ENCODE measurements around the gene MRPL23. TPM values are rescaled to one million over a fixed set of nuclear protein-coding genes. Genes with fewer than 3 reads are reported as not detected.

Gene MRPL23
- total and polyA plus RNA-seq, 2 donors (not counting 3 experiments of a cell fraction or from before 2014, with no cell fraction given) = 72.7 to 222 TPM

DNA sequence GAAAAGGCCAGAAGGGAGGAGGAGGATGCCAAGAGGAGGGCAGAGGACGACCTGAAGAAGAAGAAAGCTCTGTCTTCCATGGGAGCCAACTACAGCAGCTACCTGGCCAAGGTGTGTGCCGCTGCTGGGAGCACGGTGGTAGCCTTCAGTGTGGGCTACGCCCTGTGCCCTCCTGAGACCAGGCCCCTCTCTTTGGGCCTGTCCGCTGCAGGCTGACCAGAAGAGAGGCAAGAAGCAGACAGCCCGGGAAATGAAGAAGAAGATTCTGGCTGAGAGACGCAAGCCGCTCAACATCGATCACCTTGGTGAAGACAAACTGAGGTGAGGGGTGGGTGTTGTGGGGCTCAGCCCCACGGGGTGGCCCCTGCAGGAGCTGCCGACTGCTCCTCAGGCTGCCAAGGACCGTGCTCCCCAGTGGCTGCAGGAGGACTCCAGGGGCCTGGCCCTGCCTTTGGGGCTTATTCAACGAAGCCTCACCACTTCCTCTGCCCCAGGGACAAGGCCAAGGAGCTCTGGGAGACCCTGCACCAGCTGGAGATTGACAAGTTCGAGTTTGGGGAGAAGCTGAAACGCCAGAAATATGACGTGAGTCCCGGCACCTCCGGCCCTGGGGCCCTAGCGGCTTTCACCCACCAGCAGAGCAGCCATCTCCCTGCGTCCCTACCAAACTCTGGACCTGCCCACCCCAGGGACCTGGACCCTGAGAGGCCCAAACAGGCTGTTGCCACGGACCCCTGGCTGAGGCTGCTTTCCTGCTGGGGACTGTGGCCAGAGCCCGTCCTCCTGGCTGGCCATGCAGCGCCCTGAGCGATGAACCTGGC is 12.6 kb upstream of the MRPL23 start:
- H2AFZ ChIP-seq (ENCODE audit: low read depth, low read length) = no peak overlapping the region
- ChIA-PET CTCF (interaction anchor here (1.2 to 1.8 kb wide), 2 partner anchors 102 to 240 kb away, joined by 3 to 4 read pairs; no protein-coding TSS in a partner anchor), POLR2A (no interaction called here)
- FAIRE-seq = no peak
- H3K27ac ChIP-seq (ENCODE audit: insufficient read depth, low read depth, low read length) = no peak overlapping the region
- no peak overlapping the region for H3K4me3 ChIP-seq (replicated peaks in 1 of 3; ENCODE audit: insufficient read depth in 1 of 3, low read depth in 1 of 3, low read length in 3 of 3)
- dilution Hi-C loops (cut with MboI; ENCODE audit: extremely low pct_ligation_motif_present, low sequenced_read_pairs) = no loop called here
- no peaks in the 10 kb centered on the region for H3K36me3 ChIP-seq (ENCODE audit: control insufficient read depth in 2 of 2, extremely low read depth in 1 of 2, insufficient read depth in 2 of 2, low read length in 2 of 2)
- DNase-seq (ENCODE audit: low read depth, low spot score) = no peak
- intact Hi-C loops (cut with micrococcal nuclease) = no loop called here
- no peaks in the 10 kb centered on the region for H3K79me2 ChIP-seq (ENCODE audit: control insufficient read depth, insufficient read depth, low read length)
- no peaks in the 10 kb centered on the region for H3K4me1 ChIP-seq (ENCODE audit: control insufficient read depth, extremely low read depth, insufficient read depth, low read length)
- H4K20me1 ChIP-seq (replicated peaks; ENCODE audit: control insufficient read depth, extremely low read depth, insufficient read depth, low read length) = no peaks in the 10 kb centered on the region
- no TSS peak for BruUV-seq (replicated peaks)
- TF ChIP-seq MYC (IDR thresholded peaks at IDR 0.05; ENCODE audit: low read depth, low read length) (no peak), POLR2AphosphoS5 (IDR thresholded peaks at IDR 0.05; ENCODE audit: insufficient read depth, low read depth, low read length) (no peak), CTCF (IDR thresholded peaks at IDR 0.05; ENCODE audit: extremely low read depth in 1 of 2, insufficient read depth in 1 of 2, low read depth in 1 of 2, low read length in 2 of 2) (no peak), POLR2A (IDR thresholded peaks at IDR 0.05; ENCODE audit: low read depth, low read length) (no peak), FOS (IDR thresholded peaks at IDR 0.05; ENCODE audit: borderline replicate concordance, insufficient read depth, low read length) (no peak), EZH2 (IDR thresholded peaks at IDR 0.05; ENCODE audit: borderline replicate concordance, low read depth, low read length, severe bottlenecking) (no peak), GATA2 (IDR thresholded peaks at IDR 0.05; ENCODE audit: insufficient read depth, insufficient read length, low read depth, low read length) (no peak), JUN (IDR thresholded peaks at IDR 0.05; ENCODE audit: borderline replicate concordance, insufficient read depth, insufficient read length, low read depth) (no peak)
- TF ChIP-seq, protein P1, sequence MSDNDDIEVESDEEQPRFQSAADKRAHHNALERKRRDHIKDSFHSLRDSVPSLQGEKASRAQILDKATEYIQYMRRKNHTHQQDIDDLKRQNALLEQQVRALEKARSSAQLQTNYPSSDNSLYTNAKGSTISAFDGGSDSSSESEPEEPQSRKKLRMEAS (IDR thresholded peaks at IDR 0.05; ENCODE audit: insufficient read depth, insufficient read length) = no peak
- no peaks in the 10 kb centered on the region for H3K9me1 ChIP-seq (replicated peaks; ENCODE audit: control insufficient read depth, extremely low read depth, insufficient read depth, low read length)
- no peak overlapping the region for H3K4me2 ChIP-seq (ENCODE audit: insufficient read depth, low read length)
- H3K27me3 ChIP-seq (ENCODE audit: control insufficient read depth in 2 of 2, insufficient read depth in 2 of 2, low read length in 2 of 2) = no peaks in the 10 kb centered on the region
- H3K9me3 ChIP-seq (replicated peaks; ENCODE audit: control insufficient read depth, insufficient read depth, low read length) = no peaks in the 10 kb centered on the region
- H3K9ac ChIP-seq (replicated peaks; ENCODE audit: extremely low read depth, insufficient read depth, low read length) = no peak overlapping the region
